ENCODE results near the gene TGIF2. TPM values are rescaled to one million over a fixed set of nuclear protein-coding genes. Genes with fewer than 3 reads are reported as not detected.

Gene TGIF2
- total and polyA plus RNA-seq, 2 of the 13 experiments (the other 11 are each of a cell fraction or from before 2014, with no cell fraction given): 41.3 to 53.9 TPM

- TF ChIP-seq ZNF546 (CRISPR knock-in tag; conservative IDR thresholded peaks at IDR 0.05) (no peak), ZNF451 (CRISPR knock-in tag; IDR thresholded peaks at IDR 0.05) (no peak), BHLHE40 (IDR thresholded peaks at IDR 0.05; ENCODE audit: low read length) (no peak), ZNF563 (CRISPR knock-in tag; IDR thresholded peaks at IDR 0.05) (no peak), GABPA (IDR thresholded peaks at IDR 0.05; ENCODE audit: low read depth, low read length) (no peak), GABPA (CRISPR knock-in tag; IDR thresholded peaks at IDR 0.05; ENCODE audit: low read depth) (peak; percentile 59; the same call in 1 of the 2 replicates), DR1 (CRISPR knock-in tag; IDR thresholded peaks at IDR 0.05) (no peak), NFRKB (IDR thresholded peaks at IDR 0.05) (no peak), PLSCR1 (CRISPR knock-in tag; IDR thresholded peaks at IDR 0.05; ENCODE audit: borderline replicate concordance) (no peak), RFX1 (IDR thresholded peaks at IDR 0.05) (no peak), HOMEZ (CRISPR knock-in tag; IDR thresholded peaks at IDR 0.05; ENCODE audit: low read depth) (no peak), ERF (CRISPR knock-in tag; IDR thresholded peaks at IDR 0.05) (no peak), ZNF878 (CRISPR knock-in tag; IDR thresholded peaks at IDR 0.05) (no peak), BRD4 (CRISPR knock-in tag; IDR thresholded peaks at IDR 0.05) (no peak; the same call in 1 of the 2 replicates), HOXA3 (CRISPR knock-in tag; IDR thresholded peaks at IDR 0.05) (no peak), DMTF1 (CRISPR knock-in tag; IDR thresholded peaks at IDR 0.05) (0 out of 2 replicates have a peak, but pooled peaks have one; percentile 90), SNAPC5 (CRISPR knock-in tag; IDR thresholded peaks at IDR 0.05; ENCODE audit: borderline replicate concordance) (no peak; the same call in 1 of the 2 replicates), CEBPG (CRISPR knock-in tag; IDR thresholded peaks at IDR 0.05) (peak; percentile 70), ZNF230 (CRISPR knock-in tag; IDR thresholded peaks at IDR 0.05) (0 out of 2 replicates have a peak, but pooled peaks have one; percentile 46), ATF3 (CRISPR knock-in tag; IDR thresholded peaks at IDR 0.05) (no peak), ZNF296 (CRISPR knock-in tag; conservative IDR thresholded peaks at IDR 0.05) (no peak), GMEB2 (CRISPR knock-in tag; IDR thresholded peaks at IDR 0.05; ENCODE audit: low read depth) (no peak), TFDP1 (CRISPR knock-in tag; IDR thresholded peaks at IDR 0.05; ENCODE audit: borderline replicate concordance) (no peak)
Measured at GRCh38 chr20:36606158-36607066, 33.0 kb downstream of the TGIF2 start (continued).
